Spleen (tissue), 11 donors: ENCODE measurements around the gene H6PD. TPM values are rescaled to one million over a fixed set of nuclear protein-coding genes. Genes with fewer than 3 reads are reported as not detected.
A peak's percentile ranks its signal among the peaks of the same experiment; 100 is the strongest.

Experiments used
- DNase-seq: peaks from one replicate; pipeline ENCODE4 v3.0.0-alpha.2; 2020
- H3K27ac ChIP-seq, 8 donors: fragments of 200-600 bp; sonication (generic) in 7 of 8; 1 replicate in 4 of 8; 2 replicates in 4 of 8; pipeline versions ENCODE4 v1.5.0 to v1.8.0; 2016 to 2021; ENCODE audit warnings: inconsistent platforms in 4 of 8, mild to moderate bottlenecking in 4 of 8, moderate library complexity in 1 of 8
- H3K27me3 ChIP-seq, 7 donors: fragments of 200-600 bp; sonication (generic) in 6 of 7; replicated peaks in 1 of 7; 1 replicate in 4 of 7; 2 replicates in 3 of 7; pipeline versions ENCODE4 v1.5.0 to v1.8.0; 2016 to 2021; ENCODE audit warnings: inconsistent platforms in 3 of 7, mild to moderate bottlenecking in 1 of 7
- H3K36me3 ChIP-seq, 6 donors: fragments of 200-600 bp; sonication (generic) in 5 of 6; 1 replicate in 4 of 6; 2 replicates in 2 of 6; pipeline versions ENCODE4 v1.5.0 to v1.8.0; 2016 to 2021; ENCODE audit warnings: inconsistent platforms in 2 of 6
- H3K4me1 ChIP-seq, 6 donors: fragments of 200-600 bp; sonication (generic) in 5 of 6; 1 replicate in 3 of 6; 2 replicates in 3 of 6; pipeline versions ENCODE4 v1.5.0 to v1.8.0; 2016 to 2021; ENCODE audit warnings: inconsistent platforms in 3 of 6
- H3K4me3 ChIP-seq, 8 donors: fragments of 200-600 bp; sonication (generic) in 7 of 8; 1 replicate in 4 of 8; 2 replicates in 4 of 8; pipeline versions ENCODE4 v1.5.0 to v1.8.0; 2016 to 2021; ENCODE audit warnings: inconsistent platforms in 4 of 8, mild to moderate bottlenecking in 4 of 8, moderate library complexity in 2 of 8
- H3K9me3 ChIP-seq, 8 donors: fragments of 200-600 bp; sonication (generic) in 7 of 8; 1 replicate in 4 of 8; 2 replicates in 4 of 8; pipeline versions ENCODE4 v1.5.0 to v1.8.0; 2016 to 2021; ENCODE audit warnings: inconsistent platforms in 4 of 8
- POLR2A ChIP-seq, 3 donors: fragments of 450-650 bp; IDR thresholded peaks; one replicate each; pipeline ENCODE4 v1.5.1; 2017; ENCODE audit warnings: antibody characterized with exemption in 3 of 3, mild to moderate bottlenecking in 1 of 3
- POLR2AphosphoS5 ChIP-seq, 3 donors: sonication (generic); formaldehyde crosslinking; IDR thresholded peaks; one replicate each; pipeline ENCODE4 v1.5.1; 2017; ENCODE audit warnings: antibody characterized with exemption in 3 of 3
- WGBS, 5 donors: extraction: QIAGEN DNeasy Blood & Tissue Kit in 3 of 5; methylation state at CpG; one replicate each; pipeline versions ENCODE4 v1.1.5 to v1.1.7; 2013 to 2018; 5-methylcytosine and 5-hydroxymethylcytosine counted together
- intact Hi-C: fragments of 100-400 bp; cut with DNase I; formaldehyde crosslinking; loops from one replicate; pipeline ENCODE4 v1.15.0; 2023; ENCODE audit warnings: low total_unique reads
- polyA plus RNA-seq, 3 donors: library from polyadenylated mRNA; stranded (reverse); fragments of 200-250 nt; gene quantifications; one replicate each; pipeline ENCODE4 v1.2.1, GENCODE V29; 2013
- total RNA-seq, 7 donors: library from RNA; depleted of rRNA in 3 of 7; stranded (reverse); fragments of >200 nt in 3 of 7; fragmentation: NEBNext Ultra II Directional in 4 of 7; extraction: Animal tissue kit (Norgen Biotek cat#: 25700) in 4 of 7; gene quantifications; one replicate each; pipeline versions ENCODE4 v1.1.0 to v1.2.1, GENCODE V29; 2016 to 2021
- TF ChIP-seq, protein P1 (sequence below), 11 experiments: fragments of 200-600 bp in 7 of 11; fragments of 450-650 bp in 4 of 11; sonication (generic) in 4 of 11; IDR thresholded peaks in 8 of 11; conservative IDR thresholded peaks in 3 of 11; 1 replicate in 7 of 11; 2 replicates in 4 of 11; pipeline versions ENCODE4 v1.4.0 to v1.8.0; 2016 to 2021; ENCODE audit warnings: antibody characterized with exemption in 11 of 11, inconsistent platforms in 4 of 11, mild to moderate bottlenecking in 1 of 11
- donor health status: healthy with polysubstance abuse.
- donor health status: DM: no; HTN: no; CAD: no; lungs with moderate emphysema.
- donor health status: DM: no; HTN: no; CAD: no.
- donor health status: Bipolar disorder and iron deficiency.
- donor health status: healthy.
- donor health status: DM: no; HTN: no; CAD: no.
- donor health status: DM: yes; HTN: yes; CAD: no.

Gene H6PD
- total and polyA plus RNA-seq, 10 donors, result 4.5 to 55.3 (median 35.5) TPM

DNA sequence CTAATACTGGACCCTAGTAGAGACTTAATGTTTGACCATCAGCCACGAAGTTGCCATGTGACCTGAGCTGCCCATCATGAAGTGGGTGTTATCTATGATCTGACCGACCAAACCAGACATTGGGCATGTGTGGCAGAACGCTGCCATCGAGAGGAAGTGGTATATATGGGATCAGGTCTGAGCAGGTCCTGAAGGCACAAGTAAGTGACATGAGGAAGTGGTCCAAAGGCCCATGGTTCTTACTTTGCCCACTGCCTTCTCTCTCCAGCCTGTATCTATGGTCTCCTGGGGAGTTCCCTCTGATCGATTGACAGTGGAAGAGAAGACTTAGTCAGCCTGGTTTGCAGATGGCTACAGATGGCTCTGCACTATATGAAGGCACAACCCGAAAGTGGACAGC, 66.0 kb downstream of the H6PD start:
- WGBS, 5 donors, result 47 to 82% (median 51%) methylated on average over 6 of the region's 6 CpGs
- H3K27ac ChIP-seq, result no peak overlapping the region
- no peaks in the 10 kb centered on the region for H3K9me3 ChIP-seq
- no peak for DNase-seq
- intact Hi-C loops, result no loop called here
- H3K27me3 ChIP-seq, result peaks cover 0 to under 1% (median 0%) of the 10 kb centered on the region in 7 donors
- H3K4me3 ChIP-seq, result no peak overlapping the region
- H3K36me3 ChIP-seq, result no peaks in the 10 kb centered on the region
- TF ChIP-seq, protein P1, sequence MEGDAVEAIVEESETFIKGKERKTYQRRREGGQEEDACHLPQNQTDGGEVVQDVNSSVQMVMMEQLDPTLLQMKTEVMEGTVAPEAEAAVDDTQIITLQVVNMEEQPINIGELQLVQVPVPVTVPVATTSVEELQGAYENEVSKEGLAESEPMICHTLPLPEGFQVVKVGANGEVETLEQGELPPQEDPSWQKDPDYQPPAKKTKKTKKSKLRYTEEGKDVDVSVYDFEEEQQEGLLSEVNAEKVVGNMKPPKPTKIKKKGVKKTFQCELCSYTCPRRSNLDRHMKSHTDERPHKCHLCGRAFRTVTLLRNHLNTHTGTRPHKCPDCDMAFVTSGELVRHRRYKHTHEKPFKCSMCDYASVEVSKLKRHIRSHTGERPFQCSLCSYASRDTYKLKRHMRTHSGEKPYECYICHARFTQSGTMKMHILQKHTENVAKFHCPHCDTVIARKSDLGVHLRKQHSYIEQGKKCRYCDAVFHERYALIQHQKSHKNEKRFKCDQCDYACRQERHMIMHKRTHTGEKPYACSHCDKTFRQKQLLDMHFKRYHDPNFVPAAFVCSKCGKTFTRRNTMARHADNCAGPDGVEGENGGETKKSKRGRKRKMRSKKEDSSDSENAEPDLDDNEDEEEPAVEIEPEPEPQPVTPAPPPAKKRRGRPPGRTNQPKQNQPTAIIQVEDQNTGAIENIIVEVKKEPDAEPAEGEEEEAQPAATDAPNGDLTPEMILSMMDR (IDR thresholded peaks at IDR 0.05 in 8 of 11, conservative IDR thresholded peaks at IDR 0.05 in 3 of 11), result no peak
- TF ChIP-seq POLR2AphosphoS5 (IDR thresholded peaks at IDR 0.05) (no peak), POLR2A (IDR thresholded peaks at IDR 0.05) (no peak)
- peaks cover 2 to 37% (median 14%) of the 10 kb centered on the region in 6 donors for H3K4me1 ChIP-seq

DNA sequence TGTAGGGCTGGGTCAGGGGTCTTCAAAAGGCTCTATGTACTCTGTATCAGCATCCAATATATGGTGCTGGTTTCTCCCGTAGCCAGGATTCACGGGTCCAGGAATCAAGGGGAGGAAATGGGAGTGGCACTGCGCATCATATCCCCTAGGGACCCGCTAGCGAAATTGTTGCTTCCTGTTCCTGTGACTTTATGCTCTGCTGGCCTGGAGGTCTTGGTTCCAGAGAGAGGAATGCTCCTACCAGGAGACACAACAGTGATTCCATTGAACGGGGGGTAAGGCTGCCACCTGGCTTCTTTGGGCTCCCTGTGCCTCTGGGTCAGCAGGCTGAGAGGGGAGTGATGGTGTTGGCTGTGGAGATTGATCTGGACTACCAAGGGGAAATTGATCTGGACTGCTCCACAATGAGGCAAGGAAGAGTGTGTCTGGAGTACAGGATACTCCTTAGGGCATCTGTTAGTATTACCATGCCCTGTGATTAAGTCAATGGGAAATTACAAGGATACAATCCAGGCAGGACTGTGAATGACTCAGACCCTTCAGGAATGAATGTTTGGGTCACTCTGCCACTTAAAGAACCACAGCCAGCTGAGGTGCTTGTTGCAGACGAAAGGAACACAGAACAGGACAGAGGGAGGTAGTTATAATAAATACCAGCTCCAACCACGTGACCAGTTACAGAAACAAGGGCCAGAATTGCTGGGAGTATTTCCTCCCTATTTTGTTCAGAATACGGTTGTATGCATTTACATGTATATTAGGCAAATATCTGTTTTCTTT, 68.4 kb downstream of the H6PD start:
- peak in 1 of 3 donors; percentile 17 for TF ChIP-seq POLR2AphosphoS5 (IDR thresholded peaks at IDR 0.05)
- TF ChIP-seq, protein P1 (IDR thresholded peaks at IDR 0.05 in 8 of 11, conservative IDR thresholded peaks at IDR 0.05 in 3 of 11), result no peak
- peaks cover 2 to 45% (median 14%) of the 10 kb centered on the region in 6 donors for H3K4me1 ChIP-seq
- intact Hi-C loops, result no loop called here
- no peak for DNase-seq
- H3K36me3 ChIP-seq, result no peaks in the 10 kb centered on the region
- H3K27me3 ChIP-seq, result no peaks in the 10 kb centered on the region
- H3K4me3 ChIP-seq, result no peak overlapping the region
- H3K27ac ChIP-seq, result peak overlapping the region in 6 of 8 donors; percentile 15 to 59 (median 34)
- WGBS, 5 donors, result 40 to 55% (median 44%) methylated on average over 7 to 9 of the region's 9 CpGs
- H3K9me3 ChIP-seq, result no peaks in the 10 kb centered on the region

DNA sequence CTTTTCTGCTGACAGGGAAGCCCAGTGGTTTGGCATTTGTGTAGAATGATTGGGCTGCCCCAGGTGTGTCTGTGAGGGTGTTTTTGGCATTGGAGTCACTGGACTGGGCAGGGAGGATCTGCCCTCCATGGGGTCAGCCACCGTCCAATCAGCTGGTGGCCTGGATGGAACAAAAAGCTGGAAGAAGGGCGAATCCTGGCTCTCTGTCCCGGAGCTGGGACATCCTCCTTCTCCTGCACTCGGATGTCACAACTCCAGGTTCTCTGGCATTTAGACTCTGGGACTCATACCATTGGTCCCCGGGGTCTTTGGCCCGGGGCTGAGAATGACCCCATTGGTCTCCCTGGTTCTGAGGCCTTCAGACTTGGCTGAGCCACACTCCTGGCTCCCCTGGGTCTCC, 69.3 kb downstream of the H6PD start:
- intact Hi-C loops, result no loop called here
- TF ChIP-seq, protein P1 (IDR thresholded peaks at IDR 0.05 in 8 of 11, conservative IDR thresholded peaks at IDR 0.05 in 3 of 11), result no peak
- TF ChIP-seq POLR2AphosphoS5 (IDR thresholded peaks at IDR 0.05) (no peak), POLR2A (IDR thresholded peaks at IDR 0.05) (no peak)
- no peaks in the 10 kb centered on the region for H3K9me3 ChIP-seq
- no peak for DNase-seq
- WGBS, 5 donors, result 94 to 100% (median 98%) methylated on average over 5 to 6 of the region's 6 CpGs
- H3K4me3 ChIP-seq, result no peak overlapping the region
- peaks cover 2 to 45% (median 14%) of the 10 kb centered on the region in 6 donors for H3K4me1 ChIP-seq
- H3K27ac ChIP-seq, result no peak overlapping the region
- H3K36me3 ChIP-seq, result no peaks in the 10 kb centered on the region
- no peaks in the 10 kb centered on the region for H3K27me3 ChIP-seq

DNA sequence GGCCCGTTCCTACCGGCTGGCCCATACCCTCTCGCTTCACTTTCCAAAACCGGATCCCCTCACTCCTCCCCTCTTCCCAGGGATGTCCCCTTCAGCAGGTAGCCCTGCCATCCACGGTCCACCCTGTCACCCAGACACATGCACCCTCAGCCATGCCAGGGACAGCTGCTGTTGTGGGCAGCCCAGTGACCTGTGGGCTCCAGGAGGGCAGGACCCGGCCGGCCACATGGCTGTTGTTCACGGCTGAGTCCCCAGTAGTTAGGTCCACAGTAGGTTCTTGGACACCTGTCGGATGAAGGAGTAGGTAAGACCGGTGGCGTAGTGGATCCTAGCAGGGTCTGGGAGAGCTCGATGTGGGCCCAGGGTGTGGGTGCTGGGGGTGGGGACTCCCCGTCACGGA, 70.6 kb downstream of the H6PD start:
- no peaks in the 10 kb centered on the region for H3K9me3 ChIP-seq
- 87 to 91% (median 88%) methylated on average over 14 of the region's 14 CpGs for WGBS, 5 donors
- H3K27ac ChIP-seq, result no peak overlapping the region

More for the DNA sequence above, 70.6 kb downstream of the H6PD start:
- TF ChIP-seq, protein P1 (IDR thresholded peaks at IDR 0.05 in 8 of 11, conservative IDR thresholded peaks at IDR 0.05 in 3 of 11), result no peak
- TF ChIP-seq POLR2AphosphoS5 (IDR thresholded peaks at IDR 0.05), result no peak
- no peak for TF ChIP-seq POLR2A (IDR thresholded peaks at IDR 0.05)
- no peak overlapping the region for H3K4me3 ChIP-seq
- H3K27me3 ChIP-seq, result no peaks in the 10 kb centered on the region
- peaks cover 2 to 42% (median 14%) of the 10 kb centered on the region in 6 donors for H3K4me1 ChIP-seq
- H3K36me3 ChIP-seq, result no peaks in the 10 kb centered on the region
- no peak for DNase-seq
- intact Hi-C loops, result no loop called here
